Heart left ventricle (tissue), 16 donors: ENCODE data around the gene RFX2. TPM values are rescaled to one million over a fixed set of nuclear protein-coding genes. Genes with fewer than 3 reads are reported as not detected.

Experiments
- ATAC-seq, 4 donors: fragments of 200-7000 bp; cut with Tn5 transposase; one replicate each; pipeline ENCODE4 v1.9.1; 2020 to 2022; ENCODE audit warnings: moderate library complexity in 4 of 4, mild to moderate bottlenecking in 3 of 4, moderate number of reproducible peaks in 1 of 4
- DNase-seq, 5 donors: peaks; one replicate each; pipeline ENCODE4 v3.0.0-alpha.2; 2020
- H3K27ac ChIP-seq, 12 donors: fragments of 200-600 bp; sonication (generic) in 4 of 12; one replicate each; pipeline versions ENCODE4 v1.5.0 to v1.8.0; 2016 to 2022; ENCODE audit warnings: mild to moderate bottlenecking in 2 of 12
- H3K27me3 ChIP-seq, 9 donors: fragments of 200-600 bp; sonication (generic) in 2 of 9; one replicate each; pipeline versions ENCODE4 v1.5.1 to v1.8.0; 2016 to 2022; ENCODE audit warnings: mild to moderate bottlenecking in 3 of 9
- H3K36me3 ChIP-seq, 9 donors: fragments of 200-600 bp; sonication (generic) in 2 of 9; one replicate each; pipeline versions ENCODE4 v1.5.0 to v1.8.0; 2018 to 2022; ENCODE audit warnings: mild to moderate bottlenecking in 2 of 9
- H3K4me1 ChIP-seq, 12 donors: fragments of 200-600 bp; sonication (generic) in 4 of 12; one replicate each; pipeline versions ENCODE4 v1.5.0 to v1.8.0; 2016 to 2022; ENCODE audit warnings: mild to moderate bottlenecking in 3 of 12
- H3K4me3 ChIP-seq, 12 donors: fragments of 200-600 bp; sonication (generic) in 4 of 12; one replicate each; pipeline versions ENCODE4 v1.5.0 to v1.8.0; 2017 to 2022; ENCODE audit warnings: mild to moderate bottlenecking in 9 of 12, moderate library complexity in 4 of 12
- H3K9me3 ChIP-seq, 12 donors: fragments of 200-600 bp; sonication (generic) in 4 of 12; one replicate each; pipeline versions ENCODE4 v1.5.0 to v1.8.0; 2016 to 2022; ENCODE audit warnings: mild to moderate bottlenecking in 1 of 12
- POLR2A ChIP-seq, 2 donors: fragments of 450-650 bp; IDR thresholded peaks; one replicate each; pipeline ENCODE4 v1.6.1; 2017; ENCODE audit warnings: antibody characterized with exemption in 2 of 2, mild to moderate bottlenecking in 2 of 2, moderate library complexity in 2 of 2
- WGBS, 4 donors: extraction: QIAGEN DNeasy Blood & Tissue Kit in 2 of 4; methylation state at CpG; one replicate each; pipeline versions ENCODE4 v1.1.5 to v1.1.7; 2013 to 2018; 5-methylcytosine and 5-hydroxymethylcytosine counted together
- intact Hi-C, 10 donors: fragments of 100-400 bp; cut with DNase I; formaldehyde crosslinking; loops; one replicate each; pipeline versions ENCODE4 v1.11.1 to v1.14.2; 2022
- polyA plus RNA-seq, 2 donors: library from polyadenylated mRNA; stranded (reverse); fragments of 200-250 nt; gene quantifications; one replicate each; pipeline ENCODE4 v1.2.3, GENCODE V29; 2013
- total RNA-seq, 9 donors: library from RNA; depleted of rRNA in 2 of 9; stranded (reverse); fragments of >200 nt in 2 of 9; fragmentation: NEBNext Ultra II Directional in 3 of 9; extraction: Animal tissue kit (Norgen Biotek cat#: 25700) in 3 of 9; gene quantifications; one replicate each; pipeline versions ENCODE4 v1.1.0 to v1.2.4, GENCODE V29; 2016 to 2023
- TF ChIP-seq, protein P1 (sequence below), 12 donors: fragments of 200-600 bp; sonication (generic) in 4 of 12; IDR thresholded peaks; one replicate each; pipeline versions ENCODE4 v1.5.0 to v1.8.0; 2018 to 2022; ENCODE audit warnings: antibody characterized with exemption in 12 of 12, mild to moderate bottlenecking in 5 of 12
- donor health status: ischemic (EF 13 %, LVEDD 7.1; RV severe dilation, severe dysfunction).
- donor health status: healthy with polysubstance abuse.
- donor health status: DM: no; HTN: yes; CAD: no.
- donor health status: DM: no; HTN: no; CAD: no.
- donor health status: ischemic (EF 25% LVEDD 6.9; RV normal size, moderate dysfunction).
- donor health status: ischemic (EF 25% LVEDD 5.7; RV mildly dilated, moderate dysfunction).
- donor health status: healthy.
- donor health status: DM: yes; HTN: yes; CAD: no.
- donor health status: ischemic (EF 35%, LVEDD 5.7; RV mildly dilated, moderate dysfunction).
- donor health status: nonischemic (EF 11% LVEDD 7.7; RV severe dilation, severe dysfunction).
- donor health status: DM: yes; HTN: yes; CAD: no.
- donor health status: PGD.
- donor health status: ischemic (EF 29% LVEDD 5.4; RV normal size, mild dysfunction).
- donor health status: nonischemic (EF 23%, LVEDD 6.1; RV moderate dilation, normal function).

The RFX2 gene
- total and polyA plus RNA-seq, 11 donors, result 2.8 to 20.0 (median 5.9) TPM

DNA sequence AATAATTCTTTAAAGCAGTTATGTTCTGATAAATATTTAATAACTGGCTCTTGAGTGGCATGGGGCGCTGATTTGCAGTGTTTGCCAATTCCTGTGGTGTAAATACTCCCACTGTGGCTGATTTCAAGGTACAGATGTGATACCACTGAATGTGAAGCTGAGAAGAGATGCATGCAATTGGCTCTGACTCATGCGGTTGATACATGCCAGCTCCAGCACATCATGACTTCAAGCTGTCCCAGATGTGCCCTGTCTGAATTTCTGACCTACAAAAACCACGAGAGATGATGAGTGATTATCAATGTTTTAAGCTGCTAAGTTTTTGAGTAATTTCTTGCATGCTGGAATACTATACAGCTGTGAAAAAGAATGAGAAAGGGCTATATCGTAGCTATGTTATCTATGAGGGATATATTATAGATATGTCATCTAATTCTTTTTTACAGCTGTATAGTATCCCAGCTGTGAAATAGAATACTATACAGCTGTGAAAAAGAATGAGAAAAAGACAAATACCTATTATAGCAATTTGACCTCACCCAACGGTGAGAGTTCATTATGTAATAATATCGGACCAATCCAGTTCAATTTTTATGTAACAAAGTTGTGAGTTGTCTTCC, 17.5 kb upstream of the RFX2 start:
- 86 to 90% (median 86%) methylated on average over 6 of the region's 6 CpGs for WGBS, 4 donors

DNA sequence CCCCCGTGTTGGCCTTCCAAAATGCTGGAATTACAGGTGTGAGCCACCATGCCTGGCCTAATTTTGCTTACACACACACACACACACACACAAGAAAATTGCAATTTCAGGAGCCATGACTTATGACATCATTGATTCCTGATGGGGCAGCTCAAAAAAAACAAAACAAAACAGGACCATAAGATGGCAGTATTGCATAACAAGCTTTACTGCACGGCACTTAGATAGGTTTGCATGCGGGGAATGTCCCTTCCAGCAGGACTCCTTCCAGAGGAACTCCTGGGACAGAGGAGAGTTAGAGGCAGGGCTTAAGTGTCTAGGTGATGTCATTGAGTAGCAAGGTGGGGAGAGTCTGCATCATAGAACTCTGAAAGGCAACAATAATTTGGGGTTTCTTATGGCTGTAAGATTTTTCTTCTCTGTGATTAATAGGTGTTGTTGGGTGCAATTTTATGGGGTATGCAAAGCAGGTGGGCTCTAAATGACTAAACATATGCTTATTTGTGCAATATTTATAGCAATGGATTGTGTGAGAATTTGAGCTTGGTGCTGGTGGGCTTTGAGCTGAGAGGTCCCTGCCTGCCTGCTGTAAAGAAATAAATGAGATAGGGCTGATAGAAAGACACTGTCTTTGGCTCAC, 16.2 kb upstream of the RFX2 start:
- WGBS, 4 donors, result 26 to 37% (median 32%) methylated on average over 3 of the region's 3 CpGs
- no peaks in the 10 kb centered on the region for H3K27me3 ChIP-seq
- peak in 2 of 4 donors; percentile 36 to 50 for ATAC-seq

More for the DNA sequence above, 17.5 kb upstream of the RFX2 start:
- H3K27ac ChIP-seq, result no peak overlapping the region
- no peaks in the 10 kb centered on the region for H3K27me3 ChIP-seq
- no peaks in the 10 kb centered on the region for H3K36me3 ChIP-seq
- ATAC-seq (no peak), DNase-seq (no peak)
- no peaks in the 10 kb centered on the region for H3K4me1 ChIP-seq
- TF ChIP-seq POLR2A (IDR thresholded peaks at IDR 0.05), result no peak
- TF ChIP-seq, protein P1, sequence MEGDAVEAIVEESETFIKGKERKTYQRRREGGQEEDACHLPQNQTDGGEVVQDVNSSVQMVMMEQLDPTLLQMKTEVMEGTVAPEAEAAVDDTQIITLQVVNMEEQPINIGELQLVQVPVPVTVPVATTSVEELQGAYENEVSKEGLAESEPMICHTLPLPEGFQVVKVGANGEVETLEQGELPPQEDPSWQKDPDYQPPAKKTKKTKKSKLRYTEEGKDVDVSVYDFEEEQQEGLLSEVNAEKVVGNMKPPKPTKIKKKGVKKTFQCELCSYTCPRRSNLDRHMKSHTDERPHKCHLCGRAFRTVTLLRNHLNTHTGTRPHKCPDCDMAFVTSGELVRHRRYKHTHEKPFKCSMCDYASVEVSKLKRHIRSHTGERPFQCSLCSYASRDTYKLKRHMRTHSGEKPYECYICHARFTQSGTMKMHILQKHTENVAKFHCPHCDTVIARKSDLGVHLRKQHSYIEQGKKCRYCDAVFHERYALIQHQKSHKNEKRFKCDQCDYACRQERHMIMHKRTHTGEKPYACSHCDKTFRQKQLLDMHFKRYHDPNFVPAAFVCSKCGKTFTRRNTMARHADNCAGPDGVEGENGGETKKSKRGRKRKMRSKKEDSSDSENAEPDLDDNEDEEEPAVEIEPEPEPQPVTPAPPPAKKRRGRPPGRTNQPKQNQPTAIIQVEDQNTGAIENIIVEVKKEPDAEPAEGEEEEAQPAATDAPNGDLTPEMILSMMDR (IDR thresholded peaks at IDR 0.05), result no peak
- intact Hi-C loops, result loop anchor here in 5 of 10 donors (5.0 to 10.0 kb wide), 4 partner anchors 141 to 174 kb away; no protein-coding TSS in a partner anchor
- H3K9me3 ChIP-seq, result peaks cover 0 to 21% (median 5%) of the 10 kb centered on the region in 12 donors
- H3K4me3 ChIP-seq, result no peak overlapping the region

DNA sequence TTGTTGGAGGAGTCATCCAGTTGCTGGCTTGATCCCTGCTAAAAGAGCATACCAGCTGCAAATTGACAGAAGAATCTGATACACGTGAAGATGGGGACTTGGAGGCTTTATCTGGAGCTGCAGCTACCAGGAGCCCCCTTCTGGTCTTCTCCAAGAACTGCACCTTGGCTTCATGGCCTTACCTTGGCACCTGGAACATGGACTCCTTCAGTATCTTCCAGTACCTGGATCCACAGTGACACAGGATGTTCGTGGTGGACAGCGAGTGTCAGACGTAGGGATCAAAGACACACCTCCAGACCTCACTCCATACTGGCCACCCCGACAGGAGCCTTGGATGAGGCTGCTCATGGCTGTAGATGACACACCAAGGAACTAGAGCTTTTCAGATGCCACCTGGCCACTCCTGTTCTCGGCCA, 15.3 kb upstream of the RFX2 start:
- Histone ChIP-seq H3K9me3 (peaks cover 0 to 21% (median 5%) of the 10 kb centered on the region in 12 donors), H3K4me1 (no peaks in the 10 kb centered on the region), H3K4me3 (no peak overlapping the region), H3K27ac (no peak overlapping the region), H3K36me3 (no peaks in the 10 kb centered on the region), H3K27me3 (no peaks in the 10 kb centered on the region)
- peak in 4 of 5 donors; percentile 48 to 57 (median 53) for DNase-seq
- TF ChIP-seq, protein P1 (IDR thresholded peaks at IDR 0.05), result peak; percentile 91 to 97 (median 94)
- no peak for TF ChIP-seq POLR2A (IDR thresholded peaks at IDR 0.05)
- 24 to 27% (median 24%) methylated on average over 6 of the region's 6 CpGs for WGBS, 4 donors
- intact Hi-C loops, result loop anchor here (1.0 to 10.0 kb wide), 9 partner anchors 69 to 177 kb away; no protein-coding TSS in a partner anchor
- peak; percentile 61 to 87 (median 80) for ATAC-seq

More for the DNA sequence above, 16.2 kb upstream of the RFX2 start:
- no peak overlapping the region for H3K27ac ChIP-seq
- no peak for DNase-seq
- H3K4me1 ChIP-seq, result no peaks in the 10 kb centered on the region
- H3K4me3 ChIP-seq, result no peak overlapping the region
- peaks cover 0 to 21% (median 5%) of the 10 kb centered on the region in 12 donors for H3K9me3 ChIP-seq
- intact Hi-C loops, result loop anchor here in 5 of 10 donors (5.0 to 10.0 kb wide), 4 partner anchors 139 to 176 kb away; no protein-coding TSS in a partner anchor
- no peaks in the 10 kb centered on the region for H3K36me3 ChIP-seq
- no peak for TF ChIP-seq POLR2A (IDR thresholded peaks at IDR 0.05)
- TF ChIP-seq, protein P1 (IDR thresholded peaks at IDR 0.05), result peak in 6 of 12 donors; percentile 9 to 26 (median 20)

DNA sequence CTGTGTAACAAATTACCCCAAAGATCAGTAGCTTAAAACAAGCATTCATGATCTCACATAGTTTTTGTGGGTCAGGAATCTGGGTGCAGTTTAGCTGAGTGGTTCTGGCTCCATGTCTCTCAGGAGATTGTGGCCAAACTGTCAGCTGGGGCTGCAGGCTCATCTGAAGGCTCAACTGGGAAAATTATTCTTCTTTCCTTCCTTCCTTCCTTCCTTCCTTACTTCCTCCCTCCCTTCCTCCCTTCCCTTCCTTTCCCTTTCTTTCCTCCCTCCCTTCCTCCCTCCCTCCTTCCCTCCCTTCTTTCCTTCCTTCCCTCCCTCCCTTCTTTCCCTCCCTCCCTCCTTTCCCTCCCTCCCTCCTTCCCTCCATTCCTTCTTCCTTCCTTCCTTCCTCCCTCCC, 8.7 kb upstream of the RFX2 start:
- ATAC-seq (no peak), DNase-seq (no peak)
- H3K4me3 ChIP-seq, result no peak overlapping the region
- peaks cover 0 to 19% (median 0%) of the 10 kb centered on the region in 12 donors for H3K9me3 ChIP-seq
- no peak for TF ChIP-seq POLR2A (IDR thresholded peaks at IDR 0.05)
- TF ChIP-seq, protein P1 (IDR thresholded peaks at IDR 0.05), result no peak
- no peaks in the 10 kb centered on the region for H3K27me3 ChIP-seq
- peaks cover 0 to under 1% (median 0%) of the 10 kb centered on the region in 12 donors for H3K4me1 ChIP-seq
- H3K27ac ChIP-seq, result no peak overlapping the region
- no peaks in the 10 kb centered on the region for H3K36me3 ChIP-seq
- intact Hi-C loops, result no loop called here
